ENCODE results near the gene NHERF2. TPM values are rescaled to one million over a fixed set of nuclear protein-coding genes. Genes with fewer than 3 reads are reported as not detected.

NHERF2 gene
- total and polyA plus RNA-seq, 7 donors, result 61.6 to 156 (median 86.8) TPM

GRCh38 chr16:2035431-2036199 is 8.9 kb downstream of the NHERF2 start:
- H3K4me3 ChIP-seq, result peak overlapping the region; percentile 53
- H3K27me3 ChIP-seq (ENCODE audit: insufficient read depth in 3 of 3, low read length in 2 of 3), result no peaks in the 10 kb centered on the region
- H3K27ac ChIP-seq, result peak overlapping the region; percentile 64
- intact Hi-C loops (cut with DNase I), result no loop called here
- H3K9me3 ChIP-seq, result no peaks in the 10 kb centered on the region
- WGBS, 3 donors, result 48 to 51% (median 50%) methylated on average over 30 to 34 of the region's 34 CpGs
- ATAC-seq (peak in 1 of 4 donors; percentile 5), DNase-seq (peak in 1 of 2 donors; percentile 76)
- no peak for TF ChIP-seq CTCF (IDR thresholded peaks at IDR 0.05)
- H3K4me1 ChIP-seq, result peaks cover 12% of the 10 kb centered on the region
- peaks cover 0 to 7% of the 10 kb centered on the region in 2 donors for H3K36me3 ChIP-seq (ENCODE audit: insufficient read depth in 1 of 2, low read depth in 1 of 2)

GRCh38 chr16:2036200-2036966 is 9.7 kb downstream of the NHERF2 start:
- TF ChIP-seq CTCF (IDR thresholded peaks at IDR 0.05), result no peak
- Histone ChIP-seq H3K27me3 (ENCODE audit: insufficient read depth in 3 of 3, low read length in 2 of 3) (no peaks in the 10 kb centered on the region), H3K4me3 (peak overlapping the region; percentile 53), H3K4me1 (peaks cover 18% of the 10 kb centered on the region), H3K27ac (peak overlapping the region; percentile 64), H3K36me3 (ENCODE audit: insufficient read depth in 1 of 2, low read depth in 1 of 2) (peaks cover 0 to 7% of the 10 kb centered on the region in 2 donors), H3K9me3 (no peaks in the 10 kb centered on the region)
- no peak for DNase-seq
- intact Hi-C loops (cut with DNase I), result no loop called here
- ATAC-seq, result no peak
- 77 to 81% (median 79%) methylated on average over 44 to 47 of the region's 47 CpGs for WGBS, 3 donors

GRCh38 chr16:2037115-2037514 is 10.4 kb downstream of the NHERF2 start:
- Histone ChIP-seq H3K9me3 (no peaks in the 10 kb centered on the region), H3K27ac (peak overlapping the region; percentile 64), H3K4me3 (peak overlapping the region; percentile 53), H3K27me3 (ENCODE audit: insufficient read depth in 3 of 3, low read length in 2 of 3) (no peaks in the 10 kb centered on the region), H3K4me1 (peaks cover 19% of the 10 kb centered on the region), H3K36me3 (ENCODE audit: insufficient read depth in 1 of 2, low read depth in 1 of 2) (peaks cover 0 to 7% of the 10 kb centered on the region in 2 donors)
- DNase-seq (no peak), ATAC-seq (no peak)
- intact Hi-C loops (cut with DNase I), result no loop called here
- WGBS, 3 donors, result 78 to 82% (median 78%) methylated on average over 15 of the region's 15 CpGs
- no peak for TF ChIP-seq CTCF (IDR thresholded peaks at IDR 0.05)

- WGBS, 3 donors, result 63 to 73% (median 73%) methylated on average over 20 to 29 of the region's 29 CpGs
- intact Hi-C loops (cut with DNase I), result no loop called here
- peaks cover 0 to 7% of the 10 kb centered on the region in 2 donors for H3K36me3 ChIP-seq (ENCODE audit: insufficient read depth in 1 of 2, low read depth in 1 of 2)
- DNase-seq (no peak), ATAC-seq (no peak)
- no peak for TF ChIP-seq CTCF (IDR thresholded peaks at IDR 0.05)
- peak overlapping the region; percentile 53 for H3K4me3 ChIP-seq
- H3K27ac ChIP-seq, result peak overlapping the region; percentile 49
- peaks cover 19% of the 10 kb centered on the region for H3K4me1 ChIP-seq
- no peaks in the 10 kb centered on the region for H3K27me3 ChIP-seq (ENCODE audit: insufficient read depth in 3 of 3, low read length in 2 of 3)
- no peaks in the 10 kb centered on the region for H3K9me3 ChIP-seq
Measured at GRCh38 chr16:2037647-2038381, 11.1 kb downstream of the NHERF2 start.

All from psoas muscle (tissue), 8 donors.